Ovary (tissue), 3 donors: ENCODE measurements around the gene MME.

Experiments
- CTCF ChIP-seq, 3 donors: fragments of 450-650 bp in 2 of 3; fragments of 200-600 bp in 1 of 3; IDR thresholded peaks; one replicate each; pipeline versions ENCODE4 v1.5.1 to v1.8.0; 2016 to 2022; ENCODE audit warnings: antibody characterized with exemption in 3 of 3, mild to moderate bottlenecking in 1 of 3
- EP300 ChIP-seq: sonication (generic); formaldehyde crosslinking; IDR thresholded peaks from one replicate; pipeline ENCODE4 v1.6.1; 2017; ENCODE audit warnings: antibody characterized with exemption
- donor health status: DM: no; HTN: no; CAD: no.

GRCh38 chr3:155129396-155129795, 49.3 kb downstream of the MME start:
- TF ChIP-seq CTCF (IDR thresholded peaks at IDR 0.05) (no peak), EP300 (no peak)
